Liver (tissue), 9 donors: ENCODE results near the gene TAF8. TPM values are rescaled to one million over a fixed set of nuclear protein-coding genes. Genes with fewer than 3 reads are reported as not detected.

Experiments used
- DNase-seq: peaks from one replicate; pipeline ENCODE4 v3.0.0-alpha.2; 2017; ENCODE audit warnings: low spot score
- H3K27ac ChIP-seq, 2 donors: one replicate each; pipeline ENCODE4 v1.7.0; 2013; ENCODE audit warnings: inconsistent platforms in 2 of 2, low read length in 2 of 2, control low read depth in 1 of 2, low read depth in 1 of 2, mild to moderate bottlenecking in 1 of 2
- H3K27me3 ChIP-seq, 4 donors: one replicate each; pipeline versions ENCODE4 v1.6.1 to v1.7.0; 2013; ENCODE audit warnings: low read length in 3 of 4, inconsistent platforms in 1 of 4, mild to moderate bottlenecking in 1 of 4, moderate library complexity in 1 of 4; ENCODE audit not compliant: control insufficient read depth in 4 of 4, insufficient read depth in 4 of 4
- H3K36me3 ChIP-seq, 4 donors: one replicate each; pipeline versions ENCODE4 v1.6.1 to v1.7.0; 2013; ENCODE audit warnings: low read length in 3 of 4, mild to moderate bottlenecking in 3 of 4, low read depth in 1 of 4, moderate library complexity in 1 of 4; ENCODE audit not compliant: control insufficient read depth in 4 of 4, insufficient read depth in 3 of 4
- H3K4me1 ChIP-seq, 4 donors: one replicate each; pipeline versions ENCODE4 v1.6.1 to v1.7.0; 2013; ENCODE audit warnings: low read length in 3 of 4, mild to moderate bottlenecking in 3 of 4, moderate library complexity in 1 of 4; ENCODE audit not compliant: control insufficient read depth in 4 of 4, insufficient read depth in 4 of 4
- H3K4me3 ChIP-seq, 3 donors: one replicate each; pipeline versions ENCODE4 v1.6.1 to v1.7.0; 2013; ENCODE audit warnings: low read length in 3 of 3, control low read depth in 1 of 3, low read depth in 1 of 3, mild to moderate bottlenecking in 1 of 3
- H3K9ac ChIP-seq, 2 donors: one replicate each; pipeline ENCODE4 v1.7.0; 2013; ENCODE audit warnings: low read length in 2 of 2, mild to moderate bottlenecking in 2 of 2, moderate library complexity in 2 of 2, control low read depth in 1 of 2, low read depth in 1 of 2
- H3K9me3 ChIP-seq, 4 donors: one replicate each; pipeline versions ENCODE4 v1.6.1 to v1.7.0; 2013; ENCODE audit warnings: low read length in 3 of 4; ENCODE audit not compliant: control insufficient read depth in 4 of 4
- ATF3 ChIP-seq: IDR thresholded peaks from 2 replicates; pipeline ENCODE4 v1.6.1; 2016; ENCODE audit warnings: antibody characterized with exemption
- CTCF ChIP-seq: fragments of 150-350 bp; IDR thresholded peaks from 2 replicates; pipeline ENCODE4 v1.5.1; 2017; ENCODE audit warnings: improper control_type of control experiment, low read depth, low read length; ENCODE audit not compliant: missing input control
- EGR1 ChIP-seq, 2 donors: IDR thresholded peaks; 2 replicates each; pipeline ENCODE4 v1.6.1; 2016 to 2018; ENCODE audit warnings: antibody characterized with exemption in 2 of 2, low read depth in 2 of 2
- FOXA1 ChIP-seq: IDR thresholded peaks from 2 replicates; pipeline ENCODE4 v1.6.1; 2016; ENCODE audit warnings: antibody characterized with exemption
- FOXA2 ChIP-seq: IDR thresholded peaks from 2 replicates; pipeline ENCODE4 v1.6.1; 2016; ENCODE audit warnings: antibody characterized with exemption
- GABPA ChIP-seq, 2 donors: IDR thresholded peaks in 1 of 2; conservative IDR thresholded peaks in 1 of 2; 2 replicates each; pipeline ENCODE4 v1.6.1; 2016; ENCODE audit warnings: antibody characterized with exemption in 2 of 2, mild to moderate bottlenecking in 1 of 2, moderate library complexity in 1 of 2
- HNF4A ChIP-seq, 2 donors: conservative IDR thresholded peaks; 2 replicates each; pipeline ENCODE4 v1.6.1; 2016; ENCODE audit warnings: antibody characterized with exemption in 2 of 2, mild to moderate bottlenecking in 2 of 2
- HNF4G ChIP-seq: IDR thresholded peaks from 2 replicates; pipeline ENCODE4 v1.6.1; 2016; ENCODE audit warnings: antibody characterized with exemption
- JUND ChIP-seq, 2 donors: IDR thresholded peaks; 2 replicates each; pipeline ENCODE4 v1.6.1; 2016; ENCODE audit warnings: antibody characterized with exemption in 2 of 2
- MAX ChIP-seq: IDR thresholded peaks from 2 replicates; pipeline ENCODE4 v1.6.1; 2016; ENCODE audit warnings: antibody characterized with exemption
- NR2F2 ChIP-seq: IDR thresholded peaks from 2 replicates; pipeline ENCODE4 v1.6.1; 2016; ENCODE audit warnings: antibody characterized with exemption
- RAD21 ChIP-seq, 2 donors: IDR thresholded peaks; 2 replicates each; pipeline ENCODE4 v1.6.1; 2016; ENCODE audit warnings: antibody characterized with exemption in 2 of 2, mild to moderate bottlenecking in 2 of 2
- REST ChIP-seq: IDR thresholded peaks from 2 replicates; pipeline ENCODE4 v1.6.1; 2016; ENCODE audit warnings: antibody characterized with exemption, mild to moderate bottlenecking
- RXRA ChIP-seq, 2 donors: IDR thresholded peaks; 2 replicates each; pipeline ENCODE4 v1.6.1; 2017 to 2018; ENCODE audit warnings: antibody characterized with exemption in 2 of 2, mild to moderate bottlenecking in 1 of 2
- SP1 ChIP-seq: IDR thresholded peaks from 2 replicates; pipeline ENCODE4 v1.6.1; 2018; ENCODE audit warnings: antibody characterized with exemption, mild to moderate bottlenecking
- YY1 ChIP-seq: IDR thresholded peaks from 2 replicates; pipeline ENCODE4 v1.6.1; 2016; ENCODE audit warnings: antibody characterized with exemption, mild to moderate bottlenecking
- ZBTB33 ChIP-seq: IDR thresholded peaks from 2 replicates; pipeline ENCODE4 v1.6.1; 2016; ENCODE audit warnings: antibody characterized with exemption
- WGBS: extraction: QIAGEN DNeasy Blood & Tissue Kit; methylation state at CpG from one replicate; pipeline ENCODE4 v1.1.7; 2013; 5-methylcytosine and 5-hydroxymethylcytosine counted together
- polyA plus RNA-seq, 2 donors: library from polyadenylated mRNA; stranded (reverse) in 1 of 2; unstranded in 1 of 2; fragments of 200-250 nt in 1 of 2; fragments of >200 nt in 1 of 2; fragmentation: Nextera tagmentation in 1 of 2; extraction: Ambion mirVana in 1 of 2; gene quantifications; one replicate each; pipeline versions ENCODE4 v1.2.1 to v1.2.3, GENCODE V29; 2013 to 2015
- total RNA-seq, 2 donors: library from RNA; depleted of rRNA; stranded (reverse); fragments of >200 nt; gene quantifications; one replicate each; pipeline ENCODE4 v1.2.3, GENCODE V29; 2014
- donor health status: healthy.
- donor health status: healthy.
- donor health status: healthy.
- donor health status: healthy.
- donor health status: healthy.

The TAF8 gene
- total and polyA plus RNA-seq, 4 donors = 3.9 to 11.3 (median 7.4) TPM

GRCh38 chr6:42073287-42073686, 23.0 kb downstream of the TAF8 start:
- TF ChIP-seq ATF3 (no peak), RAD21 (IDR thresholded peaks at IDR 0.05) (no peak), EGR1 (IDR thresholded peaks at IDR 0.05; ENCODE audit: low read depth in 2 of 2) (no peak), SP1 (no peak), FOXA1 (no peak), MAX (no peak), HNF4G (no peak), CTCF (no peak), YY1 (no peak), ZBTB33 (no peak), RXRA (IDR thresholded peaks at IDR 0.05) (no peak), REST (no peak), GABPA (IDR thresholded peaks at IDR 0.05 in 1 of 2, conservative IDR thresholded peaks at IDR 0.05 in 1 of 2) (no peak), NR2F2 (no peak), FOXA2 (no peak), JUND (IDR thresholded peaks at IDR 0.05) (no peak), HNF4A (conservative IDR thresholded peaks at IDR 0.05) (no peak)
- Histone ChIP-seq H3K9ac (no peak overlapping the region), H3K36me3 (peaks cover 18 to 62% (median 43%) of the 10 kb centered on the region in 4 donors), H3K4me1 (no peaks in the 10 kb centered on the region), H3K4me3 (no peak overlapping the region), H3K27ac (no peak overlapping the region), H3K27me3 (no peaks in the 10 kb centered on the region), H3K9me3 (no peaks in the 10 kb centered on the region)
- DNase-seq = no peak
- WGBS = 86% methylated on average over 2 of the region's 2 CpGs
